ENCODE data around the gene SERPINB3.
"Not testable (repeated sequence)": the region's sequence is repeated elsewhere in the genome, so short reads cannot be mapped to it uniquely, and the experiment has no call there.

- TF ChIP-seq CTCF (IDR thresholded peaks at IDR 0.05); REST (IDR thresholded peaks at IDR 0.05; ENCODE audit: insufficient read depth in 1 of 2, low read depth in 2 of 2, low read length in 1 of 2): not testable (repeated sequence)
Measured at GRCh38 chr18:63641157-63641680, 20.5 kb downstream of the SERPINB3 start.
